ENCODE results near the gene USP24. TPM values are rescaled to one million over a fixed set of nuclear protein-coding genes. Genes with fewer than 3 reads are reported as not detected.
A peak's percentile ranks its signal among the peaks of the same experiment; 100 is the strongest.

Gene USP24
- polyA plus RNA-seq, 1 donor = 38.4 TPM

DNA sequence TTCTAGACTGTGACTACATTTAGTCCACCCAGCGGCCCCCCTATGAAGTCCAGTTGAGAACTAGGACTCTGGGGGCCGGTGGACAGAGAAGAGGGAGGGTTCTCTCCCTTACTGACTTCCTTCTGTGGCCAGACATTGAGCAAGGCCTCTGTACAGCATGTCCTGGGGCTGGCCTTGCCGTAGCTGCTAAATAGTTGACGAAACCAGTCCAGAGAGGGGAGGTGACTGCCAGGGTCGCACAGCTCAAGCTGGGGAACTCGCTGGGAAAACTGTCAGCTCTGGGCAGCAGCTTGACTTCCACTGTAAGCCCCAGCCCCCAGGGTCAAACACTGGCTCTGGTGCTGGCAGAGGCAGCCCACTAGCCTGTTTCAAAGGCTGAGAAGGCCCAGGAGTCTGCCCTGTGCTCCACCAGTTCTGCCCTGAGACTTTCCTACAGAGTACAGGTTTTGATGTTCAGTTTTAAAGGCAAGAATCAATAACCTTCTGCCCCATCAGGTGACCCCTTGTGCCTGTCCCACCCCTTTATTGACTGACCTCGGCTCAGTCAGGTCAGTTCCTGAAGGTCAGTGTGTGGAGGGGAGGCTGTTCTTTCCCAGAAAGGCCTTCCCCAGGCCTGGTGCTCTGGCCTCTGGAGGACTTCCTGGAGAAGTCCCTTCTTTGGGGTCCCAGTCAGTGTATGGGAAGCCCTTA is 161.8 kb downstream of the USP24 start:
- DNase-seq (ENCODE audit: low read depth) = no peak

DNA sequence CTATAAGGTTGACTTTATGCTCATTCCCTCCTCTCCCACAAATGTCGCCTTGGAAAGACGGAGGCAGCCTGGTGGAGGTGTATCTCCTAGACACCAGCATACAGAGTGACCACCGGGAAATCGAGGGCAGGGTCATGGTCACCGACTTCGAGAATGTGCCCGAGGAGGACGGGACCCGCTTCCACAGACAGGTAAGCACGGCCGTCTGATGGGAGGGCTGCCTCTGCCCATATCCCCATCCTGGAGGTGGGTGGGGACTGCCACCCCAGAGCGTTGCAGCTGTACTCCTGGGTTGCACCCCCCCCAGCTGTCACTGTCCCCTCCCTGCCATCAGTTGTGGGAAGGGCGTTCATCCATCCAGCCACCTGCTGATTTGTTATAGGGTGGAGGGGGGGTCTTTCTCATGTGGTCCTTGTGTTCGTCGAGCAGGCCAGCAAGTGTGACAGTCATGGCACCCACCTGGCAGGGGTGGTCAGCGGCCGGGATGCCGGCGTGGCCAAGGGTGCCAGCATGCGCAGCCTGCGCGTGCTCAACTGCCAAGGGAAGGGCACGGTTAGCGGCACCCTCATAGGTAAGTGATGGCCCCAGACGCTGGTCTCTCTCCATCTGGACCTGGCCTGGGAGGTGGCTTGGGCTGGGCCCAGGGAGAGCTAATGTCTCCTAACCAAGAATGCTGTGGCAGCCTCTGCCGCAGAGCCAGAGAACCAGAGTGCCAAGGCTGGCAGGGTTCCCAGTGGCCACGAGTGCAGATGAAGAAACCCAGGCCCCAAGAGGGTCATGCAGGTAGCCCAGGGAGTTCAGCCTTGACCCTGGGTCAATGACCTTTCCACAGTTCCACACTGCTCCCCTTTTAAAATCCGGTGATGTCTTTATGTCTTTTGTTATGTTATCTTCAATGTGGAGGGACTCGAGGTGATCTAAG is 162.7 kb downstream of the USP24 start:
- DNase-seq (ENCODE audit: low read depth) = no peak

DNA sequence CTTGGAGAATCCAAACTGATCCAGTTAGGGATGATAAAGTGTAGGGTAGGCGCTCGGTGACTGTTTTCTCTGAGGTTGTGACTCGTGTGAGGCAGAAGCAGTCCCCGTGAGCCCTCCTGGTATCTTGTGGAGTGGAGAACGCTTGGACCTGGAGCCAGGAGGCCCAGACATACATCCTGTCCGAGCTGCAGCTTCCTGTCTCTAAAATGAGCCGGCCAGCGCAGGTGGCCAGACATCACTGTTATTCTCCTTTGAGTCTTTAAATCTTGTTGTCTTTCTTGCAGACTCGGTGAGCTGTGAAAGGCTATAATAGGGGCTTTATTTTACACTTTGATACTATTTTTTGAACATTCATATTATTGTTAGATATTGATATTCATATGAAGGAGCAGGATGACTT is 163.5 kb downstream of the USP24 start:
- DNase-seq (ENCODE audit: low read depth) = no peak

DNA sequence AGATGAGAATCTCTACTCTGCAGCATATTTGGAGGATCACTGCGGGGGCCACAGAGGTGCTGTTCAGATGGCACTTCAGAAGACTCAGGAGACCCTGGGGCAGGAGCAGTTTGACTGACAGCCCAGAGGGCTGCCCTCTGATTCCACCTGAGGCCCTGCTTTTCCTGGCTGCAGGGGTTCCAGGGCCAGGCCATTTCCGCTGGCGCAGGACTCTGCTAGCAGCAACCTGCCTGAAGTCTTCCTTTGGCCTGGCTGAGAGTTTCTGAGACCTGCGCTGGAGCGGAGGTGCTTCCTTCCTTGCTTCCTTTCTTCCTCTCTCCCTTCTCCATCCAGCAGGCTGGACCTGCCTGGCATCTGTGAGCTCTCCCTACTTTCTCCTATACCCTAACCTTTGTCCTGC is 164.0 kb downstream of the USP24 start:
- no peak for DNase-seq (ENCODE audit: low read depth)

DNA sequence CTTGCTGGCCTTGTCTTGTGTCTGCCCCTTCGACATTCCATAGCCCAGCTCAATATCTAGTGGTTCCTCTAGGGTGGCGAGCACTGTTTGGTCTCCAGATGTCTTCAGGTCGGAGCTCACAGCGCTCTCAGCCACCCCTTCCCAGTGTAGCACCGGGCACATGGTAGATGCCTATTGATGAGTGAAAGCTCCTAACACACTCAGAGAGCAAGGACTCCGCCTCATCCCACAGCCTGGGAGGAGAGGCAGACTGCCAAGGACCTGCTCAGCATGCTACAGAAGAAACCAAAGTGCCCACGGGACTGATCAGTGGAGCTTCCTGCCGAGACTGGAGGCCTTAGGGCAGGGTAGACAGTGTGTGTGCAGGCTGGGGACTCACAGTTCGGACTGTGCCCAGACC is 164.9 kb downstream of the USP24 start:
- DNase-seq (ENCODE audit: low read depth) = no peak

DNA sequence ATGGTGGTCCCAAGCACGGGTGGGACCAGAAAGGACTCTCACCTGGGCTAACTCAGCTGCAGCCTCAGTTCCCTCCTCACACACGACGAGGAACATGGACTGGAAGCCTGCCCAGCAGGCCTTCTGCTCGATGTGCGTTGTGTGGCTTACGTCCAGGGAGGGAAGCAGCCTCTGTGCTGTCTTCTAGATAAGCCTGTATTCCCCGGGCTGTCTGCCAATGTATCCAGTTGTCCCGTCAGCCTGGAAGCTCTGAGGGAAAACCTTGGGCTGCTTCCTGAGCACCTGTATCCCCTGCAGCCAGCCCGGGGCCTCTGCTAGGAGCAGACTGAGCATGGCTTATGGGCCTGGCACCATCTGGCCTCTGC is 165.3 kb downstream of the USP24 start:
- DNase-seq (ENCODE audit: low read depth) = peak; percentile 34

DNA sequence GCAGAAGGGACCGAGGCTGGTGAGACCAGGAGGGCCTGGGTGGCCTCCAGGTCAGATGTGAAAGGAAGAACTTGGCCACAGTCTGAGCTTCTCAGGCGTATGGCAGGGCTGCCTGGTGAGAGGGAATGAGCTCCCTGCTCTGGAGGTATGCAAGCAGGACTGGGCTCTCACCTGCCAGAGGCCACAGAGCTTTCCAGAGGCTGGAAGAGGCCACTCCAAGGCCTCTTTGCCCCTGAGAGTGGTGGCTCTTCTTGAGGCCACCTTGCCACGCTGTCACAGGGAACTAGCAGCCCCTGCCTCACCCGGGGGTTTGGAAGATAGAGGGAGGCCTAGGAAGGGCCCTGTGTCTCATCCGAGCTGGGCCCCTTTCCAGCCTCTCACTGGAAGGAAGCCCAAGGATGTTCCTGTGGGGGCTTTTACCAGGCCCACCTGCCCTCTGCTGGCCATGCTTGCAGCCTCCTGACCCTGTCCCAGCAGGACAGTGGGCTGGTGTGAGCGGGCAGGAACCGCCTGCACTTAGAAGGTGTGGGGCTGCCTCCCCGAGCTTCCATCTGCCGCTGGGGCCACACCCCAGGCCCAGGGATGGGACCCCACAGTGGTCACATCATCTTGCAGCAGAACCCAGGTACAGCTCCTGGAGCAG is 165.8 kb downstream of the USP24 start:
- DNase-seq (ENCODE audit: low read depth) = no peak

DNA sequence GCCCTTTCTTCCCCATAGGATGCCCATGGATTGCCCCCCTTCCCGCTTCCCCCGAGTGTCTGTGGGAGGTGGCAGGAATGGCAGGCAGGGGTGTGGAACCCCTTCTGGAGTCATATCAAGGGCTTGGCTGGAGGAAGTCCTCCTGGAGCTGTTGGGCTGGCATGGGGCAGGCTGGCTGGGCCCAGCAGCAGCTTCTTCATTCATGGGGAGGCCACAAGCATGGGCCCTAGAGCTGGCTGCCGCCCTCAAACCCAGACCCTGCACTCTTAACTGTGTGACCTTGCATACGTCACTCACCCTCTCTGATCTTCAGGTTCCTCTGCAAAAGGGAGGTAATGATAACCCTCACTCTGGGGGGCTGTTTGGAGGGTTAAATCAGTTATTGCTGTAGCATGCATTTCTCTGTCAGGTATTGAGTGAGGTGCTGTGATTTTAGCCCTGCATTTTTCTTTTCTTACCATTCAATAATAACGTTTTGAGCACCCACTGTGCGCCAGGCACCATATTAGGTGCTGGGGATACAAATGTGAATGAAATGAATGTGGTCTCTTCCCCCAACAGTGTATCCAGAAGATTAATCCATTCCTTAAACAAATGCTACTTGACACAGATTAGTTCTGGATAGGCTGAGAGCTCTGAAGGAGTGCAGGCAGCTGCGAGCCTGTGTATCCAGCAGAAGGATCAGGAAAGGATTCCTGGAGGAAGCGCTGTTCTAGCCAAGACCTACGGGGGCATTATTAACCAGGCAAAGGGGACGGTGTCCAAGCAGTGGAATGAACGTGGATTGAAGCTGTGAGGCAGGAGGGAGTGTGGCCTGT is 166.5 kb downstream of the USP24 start:
- no peak for DNase-seq (ENCODE audit: low read depth)

DNA sequence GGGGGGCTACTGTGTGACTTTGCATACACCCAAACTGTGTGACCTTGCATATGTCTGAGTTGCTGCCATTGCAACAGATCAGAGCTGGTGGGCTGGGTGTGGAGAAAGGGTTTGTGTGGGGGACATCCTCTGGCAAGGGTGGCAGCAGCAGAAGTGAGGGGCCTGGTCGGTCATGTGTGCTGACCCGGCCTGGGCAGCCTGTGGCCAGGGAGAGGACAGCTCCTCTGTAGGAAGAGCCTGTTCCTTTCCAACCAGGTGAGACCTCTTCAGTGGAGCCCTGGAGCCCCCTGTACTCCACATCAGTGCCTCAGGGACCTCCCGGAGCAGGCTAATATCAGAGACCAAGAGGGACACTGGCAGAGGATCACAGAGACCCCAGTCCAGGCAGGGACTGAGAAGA is 167.6 kb downstream of the USP24 start:
- no peak for DNase-seq (ENCODE audit: low read depth)

DNA sequence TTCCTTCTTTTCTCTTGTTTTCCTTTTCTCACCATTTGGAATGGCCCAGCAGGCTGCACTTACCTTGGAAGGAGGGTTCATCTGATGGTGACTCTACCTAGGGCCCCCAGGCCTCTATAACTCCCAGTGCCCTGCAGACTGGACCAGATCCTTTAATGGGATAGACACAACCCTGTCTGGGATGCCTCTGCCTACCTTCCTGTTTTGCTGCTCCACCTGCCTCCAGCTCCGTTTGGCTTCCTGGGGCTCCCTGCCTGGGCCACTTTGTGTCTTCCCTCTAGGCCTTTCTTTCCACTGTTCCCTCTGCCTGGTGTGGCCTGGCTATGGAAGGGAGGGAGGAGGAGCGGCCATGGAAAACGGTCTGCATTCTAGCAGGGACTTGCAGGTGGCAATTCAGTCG is 168.3 kb downstream of the USP24 start:
- DNase-seq (ENCODE audit: low read depth) = no peak

DNA sequence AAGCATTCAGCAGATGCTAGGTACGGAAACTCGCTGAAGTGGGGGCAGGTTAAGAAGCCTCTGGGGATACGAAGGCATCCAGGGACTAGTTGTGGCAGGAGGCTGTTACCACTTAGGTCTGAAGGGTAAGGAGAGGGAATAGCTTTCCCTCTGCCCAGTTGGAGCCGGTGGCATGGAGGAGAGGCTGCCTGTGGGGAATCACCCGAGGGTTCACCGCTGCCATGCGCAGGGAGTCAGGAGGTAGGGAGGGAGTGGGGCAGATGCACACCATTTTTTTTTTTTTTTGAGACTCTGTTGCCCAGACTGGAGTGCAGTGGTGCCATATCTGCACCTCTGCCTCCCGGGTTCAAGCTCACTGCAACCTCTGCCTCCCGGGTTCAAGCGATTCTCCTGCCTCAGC is 169.7 kb downstream of the USP24 start:
- DNase-seq (ENCODE audit: low read depth) = no peak

DNA sequence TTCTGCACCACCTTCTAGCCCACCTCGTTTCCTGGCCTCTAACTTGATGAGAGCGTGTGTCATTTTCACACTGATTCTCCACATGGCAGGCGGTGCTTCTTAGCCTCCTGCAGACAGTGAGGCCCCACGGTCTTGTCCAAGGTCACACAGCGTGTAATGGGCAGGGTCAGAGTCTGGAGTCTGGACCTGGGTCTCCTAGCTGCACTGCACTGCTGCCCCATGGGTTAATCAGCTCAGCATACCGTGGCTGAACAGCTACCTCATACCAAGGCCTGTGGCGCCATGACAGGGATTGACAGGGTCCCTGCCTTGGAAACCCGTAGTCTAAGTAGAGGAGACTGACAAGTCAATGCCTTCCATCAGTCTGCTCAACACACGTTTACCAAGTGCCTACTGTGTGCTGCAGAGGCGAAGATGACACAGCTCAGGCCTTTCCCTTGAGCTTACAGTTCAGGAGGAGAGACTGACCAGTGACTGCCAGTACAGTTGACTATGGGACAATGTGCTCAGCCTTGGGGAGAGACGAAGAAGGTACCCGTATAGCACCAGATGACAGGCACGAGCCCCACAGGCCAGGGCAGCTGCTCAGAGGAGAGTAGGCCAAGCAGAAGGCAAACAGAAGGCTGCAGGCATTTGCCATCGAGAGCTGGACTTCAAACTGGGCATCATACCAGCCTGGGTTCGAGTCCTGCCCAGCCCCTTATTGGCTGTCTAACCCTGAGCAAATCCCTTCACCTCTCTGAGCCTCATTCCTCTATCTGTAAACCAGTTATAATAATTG is 170.4 kb downstream of the USP24 start:
- DNase-seq (ENCODE audit: low read depth) = no peak

DNA sequence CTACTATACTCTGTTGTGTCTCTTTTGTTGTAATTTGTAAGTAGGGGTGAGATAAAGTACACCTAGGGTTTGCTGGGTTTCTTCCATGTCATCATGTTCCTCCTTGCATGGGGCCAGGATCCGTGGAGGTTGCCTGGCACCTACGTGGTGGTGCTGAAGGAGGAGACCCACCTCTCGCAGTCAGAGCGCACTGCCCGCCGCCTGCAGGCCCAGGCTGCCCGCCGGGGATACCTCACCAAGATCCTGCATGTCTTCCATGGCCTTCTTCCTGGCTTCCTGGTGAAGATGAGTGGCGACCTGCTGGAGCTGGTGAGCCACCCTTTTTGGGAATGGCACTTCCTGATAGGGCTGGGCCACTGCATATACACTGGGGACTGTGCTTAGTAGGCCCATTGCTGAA is 171.4 kb downstream of the USP24 start:
- DNase-seq (ENCODE audit: low read depth) = no peak

DNA sequence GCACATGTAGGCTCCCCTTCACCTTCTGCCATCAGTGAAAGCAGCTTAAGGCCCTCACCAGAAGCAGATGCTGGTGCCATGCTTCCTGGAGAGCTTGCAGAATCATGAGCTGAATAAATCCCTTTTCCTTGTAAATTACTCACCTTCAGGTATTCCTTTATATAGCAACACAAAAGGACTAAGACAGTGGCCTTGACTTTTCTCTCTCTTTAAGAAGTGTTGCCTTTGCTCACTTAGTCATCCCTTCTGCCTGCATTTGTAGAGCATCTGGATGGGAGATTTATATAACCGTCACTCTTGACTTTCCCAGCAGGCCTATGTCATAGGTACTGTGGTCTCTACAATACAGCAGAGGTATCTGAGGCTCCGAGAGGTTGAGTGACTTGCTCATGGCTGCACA is 172.2 kb downstream of the USP24 start:
- no peak for DNase-seq (ENCODE audit: low read depth)

DNA sequence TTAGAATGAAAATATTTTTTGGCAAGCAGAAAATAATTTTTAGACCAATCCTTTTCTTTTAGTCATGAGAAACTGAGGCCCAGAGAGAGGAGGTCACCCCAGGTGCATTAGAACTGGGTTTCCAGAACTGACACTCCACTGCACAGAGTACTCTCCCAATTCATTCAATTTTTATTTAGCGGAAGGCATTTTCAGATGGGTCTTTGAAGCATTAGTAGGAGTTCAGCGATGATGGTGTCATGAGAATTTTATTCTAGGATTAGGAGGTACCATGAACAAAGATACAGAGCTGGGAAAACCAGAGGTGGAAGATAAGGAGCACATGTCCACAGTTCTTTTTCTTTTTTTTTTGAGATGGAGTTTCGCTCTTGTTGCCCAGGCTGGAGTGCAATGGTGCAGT is 173.6 kb downstream of the USP24 start:
- DNase-seq (ENCODE audit: low read depth) = no peak

DNA sequence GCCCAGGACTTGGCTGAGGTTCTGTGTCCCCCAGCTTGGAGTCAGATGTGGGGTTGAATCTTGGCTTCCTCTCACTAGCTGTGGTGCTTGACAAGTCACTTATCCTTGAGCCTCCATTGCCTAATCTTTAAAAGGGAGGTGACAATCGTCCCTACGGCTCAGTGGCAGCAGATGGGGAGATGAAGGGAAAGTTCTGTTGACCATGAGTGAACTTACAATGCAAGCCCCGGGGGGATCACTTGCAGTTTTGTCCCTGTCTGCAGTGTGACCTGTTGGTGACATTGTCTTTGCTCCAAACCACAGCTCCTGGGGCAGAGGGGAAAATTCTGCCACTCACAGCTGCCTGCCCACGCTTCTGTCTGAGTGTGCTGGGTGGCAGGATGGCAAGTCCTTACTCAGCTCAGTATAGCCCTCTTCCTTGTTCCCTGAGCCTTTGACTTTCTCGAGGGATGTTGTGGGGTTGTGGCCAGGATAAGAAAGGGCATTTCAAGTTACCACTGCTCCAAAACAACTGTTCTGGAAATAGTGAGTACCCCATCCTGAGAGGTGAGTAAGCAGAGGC is 174.2 kb downstream of the USP24 start:
- DNase-seq (ENCODE audit: low read depth) = no peak

DNA sequence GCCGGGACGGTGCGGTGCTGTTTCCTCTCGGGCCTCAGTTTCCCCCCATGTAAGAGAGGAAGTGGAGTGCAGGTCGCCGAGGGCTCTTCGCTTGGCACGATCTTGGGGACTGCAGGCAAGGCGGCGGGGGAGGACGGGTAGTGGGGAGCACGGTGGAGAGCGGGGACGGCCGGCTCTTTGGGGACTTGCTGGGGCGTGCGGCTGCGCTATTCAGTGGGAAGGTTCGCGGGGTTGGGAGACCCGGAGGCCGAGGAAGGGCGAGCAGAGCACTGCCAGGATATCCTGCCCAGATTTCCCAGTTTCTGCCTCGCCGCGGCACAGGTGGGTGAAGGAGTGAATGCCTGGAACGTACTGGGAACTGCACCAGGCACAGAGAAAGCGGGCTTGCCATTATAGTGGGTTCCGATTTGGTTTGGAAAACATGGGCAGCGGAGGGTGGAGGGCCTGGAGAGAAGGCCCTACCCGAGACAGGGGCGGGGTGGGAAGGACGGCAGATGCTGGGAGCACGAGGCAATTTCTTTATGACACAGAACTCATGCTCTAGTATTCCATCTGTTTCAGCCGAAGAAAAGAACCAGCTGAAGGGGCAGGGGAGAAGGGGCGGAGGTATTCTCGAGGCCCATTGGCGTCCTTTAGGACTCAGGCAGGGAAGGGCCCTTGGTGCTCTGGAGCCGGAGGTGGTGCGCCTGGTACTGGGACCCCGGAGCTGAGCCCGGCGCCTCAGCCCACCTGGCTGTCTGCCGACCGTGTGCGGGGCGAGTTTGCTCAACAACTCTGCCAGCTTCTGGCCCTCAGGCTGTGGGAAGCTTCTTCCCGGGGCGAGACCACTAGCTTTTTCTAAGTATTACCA is 174.9 kb downstream of the USP24 start:
- no peak for DNase-seq (ENCODE audit: low read depth)

DNA sequence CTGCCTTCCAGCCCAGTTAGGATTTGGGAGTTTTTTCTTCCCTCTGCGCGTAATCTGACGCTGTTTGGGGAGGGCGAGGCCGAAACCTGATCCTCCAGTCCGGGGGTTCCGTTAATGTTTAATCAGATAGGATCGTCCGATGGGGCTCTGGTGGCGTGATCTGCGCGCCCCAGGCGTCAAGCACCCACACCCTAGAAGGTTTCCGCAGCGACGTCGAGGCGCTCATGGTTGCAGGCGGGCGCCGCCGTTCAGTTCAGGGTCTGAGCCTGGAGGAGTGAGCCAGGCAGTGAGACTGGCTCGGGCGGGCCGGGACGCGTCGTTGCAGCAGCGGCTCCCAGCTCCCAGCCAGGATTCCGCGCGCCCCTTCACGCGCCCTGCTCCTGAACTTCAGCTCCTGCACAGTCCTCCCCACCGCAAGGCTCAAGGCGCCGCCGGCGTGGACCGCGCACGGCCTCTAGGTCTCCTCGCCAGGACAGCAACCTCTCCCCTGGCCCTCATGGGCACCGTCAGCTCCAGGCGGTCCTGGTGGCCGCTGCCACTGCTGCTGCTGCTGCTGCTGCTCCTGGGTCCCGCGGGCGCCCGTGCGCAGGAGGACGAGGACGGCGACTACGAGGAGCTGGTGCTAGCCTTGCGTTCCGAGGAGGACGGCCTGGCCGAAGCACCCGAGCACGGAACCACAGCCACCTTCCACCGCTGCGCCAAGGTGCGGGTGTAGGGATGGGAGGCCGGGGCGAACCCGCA is 175.7 kb downstream of the USP24 start, which contains the start of gene PCSK9:
TSS of gene PCSK9 (plus strand) at position 207 of the 741 bp plus-strand sequence. CDS start at position 497, 290 bp downstream.
- no peak for DNase-seq (ENCODE audit: low read depth)

DNA sequence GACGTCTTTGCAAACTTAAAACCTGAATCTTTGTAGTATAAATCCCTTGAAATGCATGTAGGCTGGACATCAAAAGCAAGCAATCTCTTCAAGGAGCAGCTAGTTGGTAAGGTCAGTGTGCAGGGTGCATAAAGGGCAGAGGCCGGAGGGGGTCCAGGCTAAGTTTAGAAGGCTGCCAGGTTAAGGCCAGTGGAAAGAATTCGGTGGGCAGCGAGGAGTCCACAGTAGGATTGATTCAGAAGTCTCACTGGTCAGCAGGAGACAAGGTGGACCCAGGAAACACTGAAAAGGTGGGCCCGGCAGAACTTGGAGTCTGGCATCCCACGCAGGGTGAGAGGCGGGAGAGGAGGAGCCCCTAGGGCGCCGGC is 176.2 kb downstream of the USP24 start:
- DNase-seq (ENCODE audit: low read depth) = no peak

Measured in forelimb muscle (tissue), 1 donor.